Activated CD8-positive, alpha-beta memory T cell treated with anti-CD3 and anti-CD28 coated beads for 48 hours (primary cell): ENCODE results near the gene RNU11.
"Not testable (repeated sequence)": the region's sequence is repeated elsewhere in the genome, so short reads cannot be mapped to it uniquely, and the experiment has no call there.

ENCODE experiments used
- DNase-seq, 3 experiments: peaks; one replicate each; pipeline ENCODE4 v3.0.0-alpha.2; 2020; ENCODE audit warnings: low read depth in 2 of 3, low spot score in 2 of 3

RNU11 gene

DNA sequence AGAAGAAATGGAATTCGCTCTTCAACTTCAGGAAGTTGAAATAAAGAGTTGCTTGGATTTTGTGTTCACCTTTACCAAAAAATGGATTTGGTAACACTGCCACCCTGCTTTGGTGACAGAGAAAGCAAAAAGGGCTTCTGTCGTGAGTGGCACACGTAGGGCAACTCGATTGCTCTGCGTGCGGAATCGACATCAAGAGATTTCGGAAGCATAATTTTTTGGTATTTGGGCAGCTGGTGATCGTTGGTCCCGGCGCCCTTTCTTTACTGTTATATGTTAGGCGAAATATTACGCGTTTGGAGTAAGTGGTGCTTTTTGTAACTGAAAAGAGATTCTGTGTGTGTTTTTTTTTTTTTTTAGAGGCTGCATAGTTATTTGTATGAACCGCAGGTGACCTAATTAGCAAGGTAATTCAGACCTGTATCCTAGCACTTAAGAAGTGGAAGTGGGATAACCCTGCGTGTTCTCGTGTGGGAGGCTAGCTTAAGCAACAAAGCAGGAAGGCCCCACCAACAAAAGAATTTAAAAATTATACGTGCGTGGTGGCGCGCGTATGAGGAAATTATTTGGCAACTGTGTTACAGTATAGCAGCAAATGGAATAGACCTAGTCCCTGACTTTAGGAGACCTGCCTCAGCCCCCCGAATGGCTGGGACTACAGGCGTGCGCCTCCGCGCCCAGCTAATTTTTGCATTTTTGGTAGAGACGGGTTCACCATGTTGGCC lies at the start of gene RNU11:
Gene RNU11 (plus strand): TSS at position 127 of the 725 bp plus-strand sequence.
- DNase-seq = peak; percentile 59 to 93 (median 66)

DNA sequence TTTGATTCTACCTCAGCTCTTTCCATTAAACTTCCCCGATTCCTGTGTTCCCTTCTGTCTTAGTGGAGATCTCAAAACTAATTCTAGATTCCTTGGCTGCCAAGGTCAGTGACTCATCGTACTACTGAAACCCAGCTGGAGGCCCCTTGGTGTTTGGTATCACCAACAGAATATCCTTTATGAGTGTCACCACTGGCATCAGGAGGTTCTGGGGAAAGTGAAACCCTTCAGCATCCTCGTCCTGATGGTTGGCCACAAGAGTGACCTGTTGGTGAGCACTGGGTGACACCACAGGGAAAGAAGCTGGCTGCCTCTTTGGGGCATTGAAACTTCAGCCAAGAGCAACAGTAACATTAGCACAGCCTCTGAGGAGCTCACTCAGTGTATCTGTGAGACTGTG lies 46.7 kb upstream of the RNU11 start:
- no peak for DNase-seq

DNA sequence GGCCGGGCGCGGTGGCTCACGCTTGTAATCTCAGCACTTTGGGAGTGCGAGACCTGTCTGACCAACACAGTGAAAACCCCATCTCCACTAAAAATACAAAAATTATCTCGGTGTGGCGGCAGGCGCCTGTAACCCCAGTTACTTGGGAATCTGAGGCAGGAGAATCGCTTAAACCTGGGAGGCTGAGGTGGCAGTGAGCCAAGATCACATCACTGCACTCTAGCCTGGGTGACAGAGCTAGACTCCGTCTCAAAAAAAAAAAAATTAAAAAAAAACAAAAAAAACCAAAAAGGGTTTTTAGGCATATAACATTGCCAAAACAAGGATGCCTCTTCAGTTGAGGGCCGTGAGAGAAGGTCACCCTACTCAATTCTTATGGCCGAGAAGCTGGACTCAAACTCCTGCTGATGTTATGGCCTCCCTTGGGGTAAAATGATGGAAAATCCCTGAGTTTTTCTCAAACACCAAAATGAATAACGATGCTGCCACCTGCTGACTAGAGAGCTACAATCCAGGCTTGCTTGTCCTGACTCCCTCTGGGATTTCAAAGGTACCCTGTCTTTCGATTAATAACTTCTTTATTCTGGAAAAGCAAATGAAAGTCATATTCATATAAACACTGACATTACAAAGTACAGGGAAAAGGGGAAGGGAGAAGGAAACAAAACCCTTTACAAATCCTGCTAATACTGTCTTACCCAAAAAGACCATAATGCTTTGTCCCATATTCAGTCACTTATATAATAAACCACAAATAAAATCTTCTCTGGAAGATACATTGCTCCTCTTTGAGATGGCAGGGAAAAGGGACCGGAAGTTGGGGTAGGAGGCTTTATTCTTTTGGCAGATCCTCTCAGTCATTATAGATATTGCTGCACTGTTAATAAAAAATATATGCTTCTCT lies 45.6 kb upstream of the RNU11 start:
- no peak for DNase-seq

DNA sequence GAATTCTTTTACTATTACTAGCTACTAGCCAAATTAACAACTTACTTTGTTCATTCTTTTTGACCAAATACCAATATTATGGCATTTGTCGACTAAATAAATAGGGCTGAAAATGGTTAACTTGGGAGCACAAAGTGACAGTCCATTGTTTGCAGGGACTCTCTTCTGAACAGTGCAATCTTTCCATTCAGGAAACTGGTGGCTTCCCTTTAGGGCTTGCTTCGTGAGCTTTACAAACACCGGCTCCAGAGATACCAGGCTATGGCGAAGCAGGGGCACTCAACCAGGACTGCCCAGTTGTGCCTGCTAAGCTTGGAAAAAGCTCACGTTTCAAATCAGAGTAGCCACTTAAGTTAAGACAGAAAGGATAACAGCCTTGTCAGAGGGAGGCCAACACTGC lies 44.0 kb upstream of the RNU11 start:
- DNase-seq = no peak

DNA sequence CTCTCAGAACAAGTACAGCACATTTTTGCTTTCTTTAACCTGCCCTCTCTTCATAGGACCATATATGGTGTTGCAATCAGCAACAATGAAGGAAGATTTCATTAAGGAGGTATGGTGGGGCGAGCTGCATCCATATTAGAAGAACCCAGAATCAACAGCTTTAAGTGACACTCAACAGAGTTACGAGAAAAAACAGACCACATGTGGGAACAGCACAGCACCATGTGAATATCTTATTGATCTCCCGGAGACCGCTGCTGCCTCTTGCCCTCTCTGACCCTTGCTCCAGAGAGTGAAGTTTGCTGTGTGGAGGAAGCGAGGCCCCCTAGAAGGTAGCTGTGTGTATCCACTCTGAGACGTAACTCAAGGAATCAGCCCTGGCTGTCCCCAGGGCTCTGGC lies 43.4 kb upstream of the RNU11 start:
- no peak for DNase-seq

DNA sequence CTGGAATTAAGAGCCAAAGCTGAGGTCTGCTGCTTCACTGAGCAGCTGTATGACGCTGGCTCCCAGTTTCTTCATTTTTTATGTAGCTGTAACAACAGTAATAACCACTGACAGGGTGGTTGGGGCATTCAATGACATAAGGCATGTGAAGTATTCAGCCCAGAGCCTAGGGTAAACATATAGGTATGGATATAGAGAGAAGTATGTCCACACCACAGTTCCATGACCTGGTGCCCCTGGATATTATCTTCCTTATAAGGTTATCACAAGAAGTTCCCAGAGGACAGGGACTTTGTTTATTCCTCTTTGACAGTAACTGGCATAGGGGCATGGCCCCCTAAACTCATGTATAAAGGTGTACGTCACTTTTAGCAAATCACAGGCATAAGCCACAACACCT lies 41.6 kb upstream of the RNU11 start:
- no peak for DNase-seq

DNA sequence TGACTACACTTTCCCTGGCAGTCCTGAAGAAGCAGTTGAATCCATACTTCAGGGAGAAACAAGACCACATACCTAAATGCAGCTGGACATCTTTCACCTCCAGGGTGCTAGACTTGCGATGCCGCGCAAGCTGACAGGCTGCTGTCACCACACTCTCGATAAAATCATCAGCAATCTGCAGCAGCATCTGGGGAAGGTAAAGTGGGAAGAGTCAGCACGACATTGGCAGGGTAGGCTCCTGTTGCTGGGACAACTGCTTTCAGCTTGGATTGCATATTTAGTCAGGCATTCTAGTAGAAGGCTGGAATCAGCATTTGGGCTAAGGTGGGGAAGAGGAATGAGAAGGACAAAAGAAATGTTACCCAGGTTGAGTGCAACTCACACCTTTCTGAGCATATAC lies 35.2 kb upstream of the RNU11 start:
- no peak for DNase-seq

DNA sequence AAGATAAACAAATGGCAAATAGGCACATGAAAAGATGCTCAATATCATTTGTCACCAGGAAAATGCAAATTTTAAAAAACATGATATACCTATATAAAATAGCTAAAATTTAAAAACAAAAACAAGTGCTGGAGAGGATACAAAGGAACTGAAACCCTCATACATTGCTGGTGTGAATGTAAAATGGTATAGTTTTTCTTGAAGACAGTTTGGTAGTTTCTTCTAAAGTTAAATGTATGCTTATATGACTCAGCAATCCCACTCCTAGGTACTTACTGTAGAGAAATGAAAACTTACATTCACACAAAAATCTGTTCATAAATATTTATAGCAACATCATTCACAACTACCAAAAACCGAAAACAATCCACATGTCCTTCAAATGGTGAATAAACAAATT lies 16.7 kb upstream of the RNU11 start:
- no peak for DNase-seq

DNA sequence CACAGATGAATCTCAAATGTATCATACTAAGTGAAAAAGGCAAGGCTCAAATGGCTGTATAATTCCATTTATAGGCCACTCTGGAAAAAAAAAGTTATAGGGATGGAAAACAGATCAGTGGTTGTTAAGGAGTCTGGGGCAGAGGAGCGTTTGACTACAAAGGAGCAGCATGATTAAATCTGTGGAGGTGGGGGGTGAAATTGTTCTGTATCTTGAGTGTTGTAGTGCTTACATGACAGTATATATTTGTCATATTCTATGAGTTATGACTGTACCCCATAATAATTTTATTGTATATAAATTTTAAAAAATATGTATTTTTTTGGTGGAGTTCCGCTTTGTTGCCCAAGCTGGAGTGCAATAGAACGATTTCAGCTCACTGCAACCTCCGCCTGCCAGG lies 15.8 kb upstream of the RNU11 start:
- DNase-seq = no peak

DNA sequence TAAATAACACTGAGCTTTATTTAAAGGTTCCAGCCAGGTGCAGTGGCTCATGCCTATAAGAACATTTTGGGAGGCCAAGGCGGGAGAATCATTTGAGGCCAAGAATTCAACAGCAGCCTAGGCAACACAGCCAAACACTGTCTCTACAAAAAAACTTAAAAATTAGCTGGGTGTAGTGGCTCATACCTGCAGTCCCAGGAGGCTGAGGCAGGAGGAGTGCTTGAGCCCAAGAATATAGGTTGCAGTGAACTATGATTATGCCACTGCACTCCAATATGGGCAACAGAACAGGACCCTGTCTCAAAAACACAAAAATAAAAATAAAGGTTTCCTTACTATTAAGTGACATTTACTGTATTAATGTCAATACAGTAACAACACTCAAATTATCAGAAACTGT lies 7.6 kb upstream of the RNU11 start:
- DNase-seq = no peak

DNA sequence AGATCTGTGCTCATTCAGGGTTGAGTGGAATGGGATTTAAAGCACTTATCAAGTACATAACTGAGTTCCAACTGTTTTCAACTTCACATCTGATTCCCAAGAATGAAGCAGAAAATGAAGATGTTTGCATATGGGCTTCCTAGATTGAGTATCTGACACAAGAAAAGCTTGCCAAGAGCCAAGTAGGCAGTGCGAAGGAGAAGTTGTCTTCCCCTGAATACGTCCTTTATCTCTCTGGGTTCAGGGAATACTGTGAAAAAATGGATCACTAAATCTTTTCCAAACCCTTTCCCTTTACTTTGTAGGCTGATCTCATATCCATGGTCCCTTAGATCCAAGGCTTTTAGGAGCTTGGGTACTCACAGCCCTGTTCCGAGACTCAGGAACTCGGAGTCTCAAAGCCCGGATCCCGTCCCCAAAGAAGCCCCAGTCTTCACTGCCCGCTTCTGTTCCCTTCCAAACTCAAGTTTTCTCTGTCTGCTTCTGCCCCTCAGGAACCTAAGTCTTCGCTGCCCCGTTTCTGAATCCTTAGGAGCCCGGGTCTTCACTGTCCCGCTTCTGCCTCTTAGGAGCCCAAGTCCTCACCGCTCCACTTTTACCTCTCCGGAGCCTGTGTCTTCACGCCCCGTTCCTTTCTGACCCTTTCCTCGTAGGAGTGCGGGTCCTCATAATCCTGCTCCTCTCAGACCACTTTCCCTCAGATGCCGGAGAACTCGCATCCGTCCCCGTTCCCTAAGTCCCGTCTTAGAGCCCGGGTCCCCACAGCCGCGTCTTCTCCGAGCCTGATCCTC lies 6.1 kb upstream of the RNU11 start:
- DNase-seq = peak in 2 of 3 experiments; percentile 10 to 11

DNA sequence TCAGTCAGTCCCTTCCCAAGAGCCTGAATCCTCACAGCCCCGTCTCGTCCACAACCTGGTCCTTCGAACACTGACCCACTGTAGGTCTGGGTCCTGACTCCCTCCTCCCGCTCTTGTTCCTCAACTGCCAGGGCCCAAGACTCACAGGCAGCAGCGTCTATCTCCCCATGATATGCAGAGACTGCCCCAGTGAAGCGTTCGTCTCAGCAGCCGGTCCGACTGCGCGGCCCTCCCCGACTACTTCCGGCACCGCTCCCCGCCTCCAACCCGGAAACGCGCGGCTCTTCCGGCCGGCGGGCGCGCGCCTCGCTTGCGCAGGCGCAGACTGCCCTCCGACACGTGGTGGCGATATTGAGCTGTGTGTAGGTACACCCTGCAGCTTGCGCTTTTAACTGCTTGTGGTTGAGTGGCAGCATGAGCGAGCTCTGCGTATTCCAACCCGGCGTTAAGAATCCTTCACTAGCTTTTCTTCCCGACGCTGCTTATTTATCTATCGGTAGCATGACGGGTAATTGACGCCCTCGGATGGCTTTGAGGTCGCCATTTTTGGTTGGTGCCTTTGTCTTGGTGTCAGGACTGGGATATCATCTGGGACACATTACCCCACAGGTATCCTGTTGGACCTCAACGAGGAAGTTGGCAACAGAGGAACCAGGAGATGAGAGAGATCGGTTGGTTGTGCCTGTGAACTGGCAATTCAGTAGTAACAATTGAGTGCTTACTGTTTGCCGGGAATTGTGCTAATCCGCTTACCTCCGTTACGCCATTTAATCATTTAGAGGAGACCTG lies 5.4 kb upstream of the RNU11 start, which contains the start of gene TAF12:
Gene TAF12 (minus strand): TSS at position 221 of the 789 bp plus-strand sequence. CDS start 20,986 bp downstream, outside the sequence.
- DNase-seq = peak; percentile 75 to 85 (median 77)

DNA sequence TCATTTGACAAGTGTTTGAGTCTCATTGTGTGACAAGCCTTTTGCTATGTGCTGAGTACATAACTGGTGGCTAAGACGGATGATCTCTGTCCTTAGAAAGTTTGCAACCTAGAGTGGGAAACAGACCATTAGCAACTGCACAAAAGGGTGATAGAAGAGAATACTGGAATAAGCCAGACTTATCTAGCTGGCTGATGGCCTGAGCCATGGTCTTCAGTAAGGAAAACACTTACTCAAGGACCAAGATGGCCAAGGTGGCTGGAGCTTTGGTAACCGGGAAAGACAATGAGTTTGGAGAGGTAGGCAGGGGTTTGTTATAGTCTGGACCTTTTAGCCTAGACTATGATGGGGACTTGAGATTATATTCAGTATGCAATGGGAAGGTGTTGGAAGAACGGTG lies 3.9 kb upstream of the RNU11 start:
- DNase-seq = no peak

DNA sequence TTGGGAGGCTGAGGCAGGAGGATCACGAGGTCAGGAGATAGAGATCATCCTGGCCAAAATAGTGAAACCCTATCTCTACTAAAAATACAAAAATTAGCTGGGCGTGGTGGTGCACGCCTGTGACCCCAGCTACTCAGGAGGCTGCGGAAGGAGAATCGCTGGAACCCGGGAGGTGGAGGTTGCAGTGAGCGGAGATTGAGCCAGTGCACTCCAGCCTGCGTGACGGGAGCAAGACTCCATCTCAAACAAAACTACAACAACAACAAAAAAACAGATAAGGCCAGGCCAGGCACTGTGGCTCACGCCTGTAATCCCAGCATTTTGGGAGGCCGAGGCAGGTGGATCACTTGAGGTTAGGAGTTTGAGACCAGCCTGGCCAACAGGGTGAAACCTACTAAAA lies 3.0 kb upstream of the RNU11 start:
- DNase-seq = not testable (repeated sequence)

DNA sequence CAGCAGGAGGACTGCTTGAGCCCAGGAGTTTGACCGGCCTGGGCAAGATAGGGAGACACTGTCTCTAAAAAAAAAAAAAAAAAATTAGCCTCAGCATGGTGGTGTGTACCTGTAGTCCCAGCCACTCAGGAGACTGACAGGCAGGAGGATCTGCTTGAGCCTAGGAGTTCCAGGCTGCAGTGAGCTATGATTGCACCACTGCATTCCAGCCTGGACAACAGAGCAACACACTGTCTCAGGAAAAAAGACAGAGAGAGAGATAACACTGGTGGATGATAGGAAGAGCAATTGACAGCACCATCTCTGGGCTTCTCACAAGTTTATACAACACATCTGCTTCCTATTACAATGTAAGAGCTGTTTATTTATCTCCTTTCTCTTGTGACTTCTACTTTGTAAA lies 2.4 kb upstream of the RNU11 start:
- no peak for DNase-seq

DNA sequence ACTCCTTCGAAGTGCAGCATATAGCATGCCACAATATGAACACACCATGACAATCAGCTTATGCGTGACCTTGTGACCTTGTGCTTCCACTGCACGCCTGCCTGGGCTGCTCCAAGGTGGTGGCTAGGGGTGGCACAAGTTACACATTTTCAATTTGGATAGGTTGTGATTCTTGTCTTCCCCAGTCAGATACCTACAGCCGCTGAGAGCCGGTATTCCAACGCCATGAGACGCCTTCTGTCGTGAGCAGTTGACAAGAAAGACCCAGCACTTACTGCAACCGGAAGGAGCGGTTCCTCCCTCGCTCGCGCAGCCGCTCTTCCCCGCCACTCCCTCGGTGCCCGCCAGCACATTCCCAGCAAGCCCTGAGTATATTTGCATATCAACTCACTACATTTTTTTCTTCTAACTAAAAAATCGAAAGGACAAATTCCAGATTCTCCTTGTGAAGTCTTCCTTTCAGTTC lies 359 bp upstream of the RNU11 start:
- peak; percentile 55 to 68 (median 61) for DNase-seq

DNA sequence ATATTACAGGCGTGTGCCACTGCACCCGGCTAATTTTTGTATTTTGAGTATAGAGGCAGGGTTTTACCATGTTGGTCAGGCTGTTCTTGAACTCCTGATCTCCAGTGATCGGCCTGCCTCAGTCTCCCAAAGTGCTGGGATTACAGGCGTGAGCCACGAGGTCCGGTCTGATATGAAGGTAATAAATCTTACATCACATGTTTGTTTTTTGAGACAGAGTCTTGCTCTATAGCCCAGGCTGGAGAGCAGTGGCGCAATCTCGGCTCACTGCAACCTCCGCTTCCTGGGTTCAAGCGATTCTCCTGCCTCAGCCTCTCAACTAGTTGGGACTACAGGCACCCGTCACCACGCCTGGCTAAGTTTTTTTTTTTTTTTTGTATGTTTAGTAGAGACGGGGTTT lies 4.7 kb downstream of the RNU11 start:
- DNase-seq = not testable (repeated sequence)

DNA sequence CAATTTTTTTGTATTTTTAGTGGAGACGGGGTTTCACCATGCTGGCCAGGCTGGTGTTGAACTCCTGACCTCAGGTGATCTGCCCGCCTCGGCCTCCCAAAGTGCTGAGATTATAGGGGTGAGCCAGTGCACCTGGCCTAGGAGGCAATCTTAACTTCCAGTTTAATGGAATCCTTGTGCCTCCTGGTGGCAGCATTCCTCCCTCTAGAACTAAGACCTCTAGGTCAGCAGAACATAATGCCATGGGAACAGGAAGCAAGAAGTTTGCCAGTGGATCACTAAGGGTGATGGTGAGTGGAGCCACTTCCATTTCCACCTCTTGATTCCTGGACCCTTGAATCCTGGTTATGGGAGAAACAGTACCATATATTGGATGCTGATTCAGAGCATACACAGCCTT lies 5.5 kb downstream of the RNU11 start:
- DNase-seq = not testable (repeated sequence)

DNA sequence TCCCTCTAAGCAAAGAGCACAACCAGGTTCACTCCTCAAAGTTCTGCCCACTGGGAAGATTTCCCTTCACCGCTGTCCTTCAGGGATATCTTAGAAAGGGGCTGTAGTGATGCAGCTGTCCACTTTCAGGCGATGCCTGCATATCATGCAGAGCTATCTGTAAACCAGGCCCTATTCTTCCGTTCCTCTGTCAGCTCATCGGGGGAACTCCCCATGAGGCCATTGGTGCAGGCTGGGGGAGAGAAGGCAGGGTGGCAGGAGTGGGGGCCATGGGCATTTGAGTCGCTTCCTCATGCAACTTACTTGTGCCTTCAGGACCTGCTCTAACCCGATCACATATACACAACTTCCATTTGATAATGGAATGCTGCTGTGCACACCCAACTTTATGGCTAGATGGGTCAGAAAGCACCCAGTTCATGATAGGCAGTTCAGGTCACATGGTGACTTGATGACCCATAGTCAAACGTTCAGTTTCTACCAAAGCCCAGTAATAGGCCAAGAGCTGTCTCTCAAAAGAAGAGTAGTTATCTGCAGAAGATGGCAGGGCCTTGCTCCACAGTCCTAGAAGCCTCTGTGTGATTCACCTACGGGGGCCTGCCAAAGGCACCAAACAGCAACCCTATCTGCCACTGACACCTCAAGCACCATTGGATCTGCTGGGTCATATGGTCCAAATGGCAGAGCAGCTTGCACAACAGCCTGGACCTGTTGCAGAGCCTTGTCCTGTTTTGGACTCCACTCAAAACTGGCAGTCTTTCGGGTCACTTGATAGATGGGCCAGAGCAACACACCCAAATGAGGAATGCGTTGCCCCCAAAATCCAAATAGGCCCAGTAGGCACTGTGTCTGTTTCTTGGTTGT lies 7.3 kb downstream of the RNU11 start:
- DNase-seq = not testable (repeated sequence)

DNA sequence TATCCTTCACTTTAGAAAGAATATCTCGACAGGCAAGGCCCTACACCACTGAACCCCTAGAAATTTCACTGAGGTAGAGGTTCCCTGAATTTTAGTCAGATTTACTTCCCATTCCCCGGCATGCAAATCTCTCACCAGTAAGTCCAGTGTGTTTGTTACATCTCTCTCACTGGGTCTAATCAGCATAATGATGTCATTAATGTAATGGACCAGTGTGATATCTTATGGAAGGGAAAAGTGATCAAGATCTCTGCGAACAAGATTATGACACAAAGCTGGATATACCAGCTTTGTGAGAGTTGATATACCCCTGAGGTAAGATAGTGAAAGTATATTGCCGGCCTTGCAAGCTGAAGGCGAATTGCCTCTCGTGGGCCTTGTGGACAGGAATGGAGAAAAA lies 7.9 kb downstream of the RNU11 start:
- DNase-seq = no peak
